GM19468 (cell line): ENCODE measurements around the gene PTPRE.

ENCODE experiments used
- ATAC-seq: cut with Tn5 transposase; IDR thresholded peaks from one replicate; pipeline ENCODE4 v1.9.1; 2021; ENCODE audit warnings: mild to moderate bottlenecking, moderate library complexity, moderate number of reproducible peaks; ENCODE audit not compliant: unreplicated experiment; ENCODE audit errors: extremely low read depth

PTPRE gene

DNA sequence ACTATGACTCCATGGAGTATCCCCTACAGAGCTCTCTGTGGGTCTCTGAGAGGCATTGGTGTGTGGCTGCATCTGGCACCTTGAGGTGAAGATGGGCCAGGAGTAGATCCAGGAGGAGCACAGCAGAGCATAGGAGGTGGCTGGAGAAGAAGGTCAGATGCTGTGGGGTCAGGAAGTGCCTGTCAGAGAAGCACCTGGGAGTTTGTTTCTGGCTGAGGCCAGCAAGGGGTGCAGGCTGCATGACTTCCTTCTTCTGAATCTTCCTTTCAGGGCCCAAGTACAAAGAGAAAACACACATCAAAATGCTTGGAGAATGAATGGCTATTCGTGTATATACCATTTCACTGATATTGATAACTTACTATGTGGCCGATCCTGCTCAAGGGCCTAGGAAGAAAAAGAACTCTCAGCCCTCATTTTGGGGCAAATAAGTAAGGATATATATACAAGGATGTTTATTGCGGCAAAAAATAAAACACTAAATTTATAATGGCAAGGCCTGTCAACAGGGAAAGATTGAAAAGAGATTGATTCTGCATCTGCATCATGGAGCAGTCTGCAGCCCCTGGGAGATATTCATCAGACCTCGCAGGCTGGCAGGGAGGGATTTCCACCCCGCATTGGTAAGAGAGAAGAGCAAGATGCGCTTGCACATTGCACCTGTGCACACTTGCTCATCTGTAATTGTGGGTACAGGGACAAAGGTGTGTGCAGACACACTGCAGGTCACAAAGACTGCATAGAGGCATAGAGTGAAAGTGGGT, 39.2 kb downstream of the PTPRE start:
- no peak for ATAC-seq

- ATAC-seq: no peak
These were observed 40.3 kb downstream of the PTPRE start for GRCh38 chr10:127947211-127947610.

DNA sequence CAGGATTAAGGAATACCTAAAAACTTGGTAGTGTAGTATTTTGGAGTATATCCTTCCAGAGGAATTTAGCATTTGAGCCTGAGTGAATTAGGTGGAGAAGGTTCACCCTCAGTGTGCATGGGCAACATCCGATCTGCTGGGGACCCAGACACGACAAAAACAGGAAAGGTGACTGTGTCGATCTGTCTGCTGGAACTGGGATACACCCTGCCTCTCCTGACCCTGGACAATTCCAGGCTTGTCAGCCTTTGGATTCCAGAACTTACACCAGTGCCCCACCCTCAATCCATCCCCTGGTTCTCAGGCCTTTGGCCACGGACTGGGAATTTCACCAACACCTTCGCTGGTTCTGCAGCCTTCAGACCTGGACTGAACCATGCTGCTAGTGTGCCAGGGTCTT, 41.9 kb downstream of the PTPRE start:
- no peak for ATAC-seq

DNA sequence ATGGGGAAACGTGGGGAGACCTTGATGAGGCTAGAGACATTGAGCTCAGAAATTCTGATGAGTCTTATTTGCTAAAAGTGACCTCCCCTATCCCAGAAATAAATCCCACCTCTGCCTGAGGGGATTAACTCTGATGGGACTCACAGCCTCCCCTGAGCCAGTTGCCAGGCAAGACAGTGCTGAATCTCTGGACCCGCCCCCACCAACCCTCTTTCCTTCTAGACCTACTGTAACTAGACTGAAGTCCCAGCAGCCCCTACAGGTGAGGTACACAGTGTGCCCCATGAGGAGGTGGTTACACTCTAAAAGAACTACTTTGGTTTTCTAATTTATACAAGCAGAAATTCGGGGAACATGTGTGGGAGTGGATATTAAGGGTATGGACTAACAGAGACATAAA, 42.9 kb downstream of the PTPRE start:
- no peak for ATAC-seq

DNA sequence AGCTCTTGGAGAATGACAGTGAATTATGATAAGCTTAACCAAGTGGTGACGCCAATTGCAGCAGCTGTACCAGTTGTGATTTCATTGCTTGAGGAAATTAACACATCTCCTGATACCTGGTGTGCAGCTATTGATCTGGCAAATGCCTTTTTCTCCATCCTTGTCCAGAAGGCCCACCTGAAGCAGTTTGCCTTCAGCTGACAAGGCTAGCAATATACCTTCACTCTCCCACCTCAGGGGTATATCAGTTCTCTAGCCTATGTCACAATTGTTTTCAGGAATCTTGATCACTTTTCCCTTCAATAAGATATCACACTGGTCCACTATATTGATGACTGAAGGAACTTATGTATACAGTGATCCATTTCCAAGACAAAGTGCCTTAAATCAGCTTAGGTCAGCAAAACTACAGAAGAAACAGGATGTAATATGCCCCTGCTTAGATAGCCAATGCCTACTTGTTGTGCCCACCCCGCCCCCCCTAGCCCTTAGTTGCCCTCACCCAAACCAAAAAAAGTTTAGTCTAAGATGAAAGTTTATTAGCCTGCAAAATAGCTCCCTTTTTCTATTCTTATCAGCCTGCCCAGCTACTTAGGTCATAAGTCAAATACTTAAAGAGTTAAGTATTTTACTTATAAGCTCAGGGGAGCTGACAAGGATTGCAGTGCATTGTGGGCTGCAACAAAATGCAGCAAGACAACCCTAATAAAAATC, 45.1 kb downstream of the PTPRE start:
- no peak for ATAC-seq

GRCh38 chr10:127952575-127952869, 45.6 kb downstream of the PTPRE start:
- no peak for ATAC-seq

DNA sequence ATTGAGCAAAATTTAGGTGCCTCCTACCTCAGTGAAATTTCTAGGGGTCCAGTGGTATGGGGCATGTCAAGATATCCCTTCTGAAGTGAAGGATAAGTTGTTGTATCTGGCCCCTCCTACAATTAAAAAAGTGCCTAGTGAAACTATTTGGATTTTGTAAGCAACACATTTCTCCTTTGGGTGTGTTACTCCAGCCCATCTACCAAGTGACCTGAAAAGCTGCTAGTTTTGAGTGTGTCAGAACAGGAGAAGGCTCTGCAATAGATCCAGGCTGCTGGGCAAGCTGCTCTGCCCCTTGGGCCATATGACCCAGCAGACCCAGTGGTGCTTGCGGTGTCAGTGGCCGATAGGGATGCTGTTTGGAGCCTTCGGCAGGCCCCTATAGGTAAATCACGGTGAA, 46.0 kb downstream of the PTPRE start:
- ATAC-seq: no peak

DNA sequence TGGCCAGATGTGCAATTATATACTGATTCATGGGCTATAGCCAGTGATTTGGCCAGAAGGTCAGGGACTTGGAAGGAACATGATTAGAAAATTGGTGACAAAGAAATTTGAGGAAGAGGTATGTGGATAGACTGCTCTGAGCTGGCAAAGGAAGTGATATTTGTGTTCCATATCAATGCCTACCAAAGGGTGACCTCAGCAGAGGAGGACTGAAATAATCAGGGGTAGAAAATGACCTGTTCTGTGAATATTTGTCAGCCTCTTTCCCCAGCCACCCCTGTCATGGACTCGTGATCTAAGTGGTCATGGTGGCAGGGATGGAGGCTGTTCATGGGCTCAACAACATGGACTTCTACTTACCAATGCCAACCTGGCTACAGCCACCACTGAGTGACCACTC, 47.0 kb downstream of the PTPRE start:
- ATAC-seq: no peak

- ATAC-seq: no peak
These were observed 52.5 kb downstream of the PTPRE start for GRCh38 chr10:127959428-127959827.

- ATAC-seq: no peak
These were observed 54.2 kb downstream of the PTPRE start for GRCh38 chr10:127961071-127961470.

- no peak for ATAC-seq
These were observed 55.3 kb downstream of the PTPRE start for GRCh38 chr10:127962205-127962604.

DNA sequence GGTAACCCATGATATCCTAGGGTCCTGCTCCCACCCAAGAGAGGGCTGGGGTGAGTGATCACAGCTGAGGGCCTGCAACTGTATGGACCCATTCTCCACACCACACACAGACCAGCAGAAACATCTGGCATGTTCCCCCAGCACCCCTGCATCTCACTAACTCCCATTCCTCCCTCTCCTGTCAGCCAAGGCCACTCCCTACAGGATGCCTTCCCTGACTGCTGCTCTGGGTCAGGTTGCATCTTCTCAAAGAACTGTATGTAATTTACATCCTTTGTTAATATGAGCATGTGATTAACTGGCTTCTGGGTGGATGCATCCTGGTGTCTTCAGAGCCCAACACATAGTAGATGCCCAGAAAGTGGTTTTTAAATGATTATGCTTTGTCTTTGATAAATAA, 56.2 kb downstream of the PTPRE start:
- ATAC-seq: no peak

GRCh38 chr10:127964621-127965020, 57.7 kb downstream of the PTPRE start:
- no peak for ATAC-seq

DNA sequence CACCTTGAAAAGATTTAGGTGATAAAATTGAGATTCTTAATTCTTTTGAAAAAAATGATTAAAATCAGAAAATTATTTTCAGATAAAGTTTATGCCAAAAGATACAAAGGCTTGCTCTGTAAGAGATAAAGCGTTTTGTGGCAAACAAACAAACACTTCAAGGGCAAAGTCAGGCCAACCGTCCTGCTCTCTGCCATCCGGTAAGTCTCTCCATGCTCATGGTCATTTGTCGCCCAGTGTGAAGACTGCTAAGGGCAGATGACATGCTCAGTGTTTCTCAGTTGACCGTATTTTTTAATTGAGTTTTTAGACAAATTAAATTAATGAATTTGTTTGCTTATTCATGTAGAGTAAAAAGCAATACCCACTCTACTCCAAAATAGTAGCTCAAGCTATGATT, 60.0 kb downstream of the PTPRE start:
- ATAC-seq: no peak

DNA sequence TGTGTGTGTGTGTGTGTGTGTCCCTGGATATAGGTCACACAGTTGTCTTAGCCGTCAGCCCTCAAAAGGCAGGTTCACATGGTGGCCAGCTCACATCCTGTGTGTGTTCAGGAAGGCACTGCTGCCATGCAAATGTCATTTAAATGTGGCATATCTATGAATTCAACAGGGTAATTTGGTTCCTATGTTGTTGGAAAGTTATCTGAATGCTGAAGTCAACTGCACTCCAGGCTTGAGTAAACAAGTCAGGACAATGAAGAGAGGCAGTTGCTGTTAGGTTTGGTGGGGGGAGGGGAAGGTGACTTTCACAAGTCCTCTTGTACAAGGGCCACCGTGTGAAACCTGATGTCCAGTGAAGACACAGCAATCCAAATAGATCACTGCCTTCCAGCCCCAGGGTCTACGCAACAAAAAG, 61.1 kb downstream of the PTPRE start:
- no peak for ATAC-seq

DNA sequence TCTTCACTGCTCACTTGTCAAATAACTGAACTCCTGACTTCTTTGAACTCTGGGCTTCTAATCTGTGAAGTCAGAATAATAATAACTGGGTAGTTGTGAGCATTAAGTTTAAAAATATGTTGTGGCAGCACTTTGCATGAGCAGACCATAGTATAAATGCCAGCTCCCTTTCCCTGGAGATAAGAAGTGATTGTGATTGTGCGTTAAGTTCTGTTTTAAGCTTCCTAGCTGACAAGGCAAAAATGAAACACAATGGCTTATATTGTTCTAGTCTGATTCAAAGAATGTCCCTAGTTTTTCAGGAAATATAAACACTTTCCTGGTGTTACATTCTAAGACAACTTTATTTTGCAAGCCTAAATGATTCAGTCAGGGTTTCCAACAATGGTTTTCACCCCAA, 61.8 kb downstream of the PTPRE start:
- ATAC-seq: no peak

DNA sequence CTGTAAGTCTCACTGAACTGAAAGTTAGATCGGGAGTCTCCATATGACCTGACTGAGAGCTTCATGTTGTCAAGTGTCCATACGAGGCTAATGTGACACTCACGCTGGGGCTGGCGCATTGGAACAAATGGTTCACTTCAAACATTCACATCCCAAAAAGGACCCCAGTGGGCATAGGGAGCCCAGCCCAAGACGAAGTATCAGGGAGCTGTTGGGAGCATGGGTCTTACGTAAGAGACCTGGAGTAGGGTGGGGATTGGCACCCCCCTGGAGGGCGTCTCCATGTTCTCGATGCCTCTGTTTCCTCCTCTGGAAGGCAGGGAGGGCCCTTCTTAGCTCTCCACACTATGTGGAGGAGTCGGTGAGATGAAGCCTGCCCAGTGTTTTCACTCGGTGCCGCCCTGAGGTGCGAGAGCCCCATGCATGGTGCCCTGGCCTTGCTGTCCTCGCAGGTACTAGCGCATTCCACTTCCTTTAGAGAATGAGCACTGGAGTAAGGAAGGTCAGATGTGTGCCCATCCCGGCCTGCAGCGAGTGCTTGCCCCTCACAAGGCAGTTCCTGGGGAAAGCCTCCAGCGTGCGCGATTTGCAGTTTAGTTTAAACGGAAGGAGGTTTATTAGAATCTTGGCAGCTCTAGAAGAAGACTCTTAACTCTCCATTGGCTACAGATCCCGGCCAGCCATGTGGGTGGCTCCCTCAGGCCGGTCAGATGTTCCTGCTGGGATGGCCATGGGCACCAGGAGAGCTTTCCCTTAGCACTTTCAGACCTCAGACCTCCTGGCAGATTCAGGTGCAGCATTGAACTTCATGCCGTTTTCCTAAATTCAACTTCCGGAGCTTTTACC, 64.4 kb downstream of the PTPRE start:
- no peak for ATAC-seq

GRCh38 chr10:127971963-127972615, 65.2 kb downstream of the PTPRE start:
- no peak for ATAC-seq

DNA sequence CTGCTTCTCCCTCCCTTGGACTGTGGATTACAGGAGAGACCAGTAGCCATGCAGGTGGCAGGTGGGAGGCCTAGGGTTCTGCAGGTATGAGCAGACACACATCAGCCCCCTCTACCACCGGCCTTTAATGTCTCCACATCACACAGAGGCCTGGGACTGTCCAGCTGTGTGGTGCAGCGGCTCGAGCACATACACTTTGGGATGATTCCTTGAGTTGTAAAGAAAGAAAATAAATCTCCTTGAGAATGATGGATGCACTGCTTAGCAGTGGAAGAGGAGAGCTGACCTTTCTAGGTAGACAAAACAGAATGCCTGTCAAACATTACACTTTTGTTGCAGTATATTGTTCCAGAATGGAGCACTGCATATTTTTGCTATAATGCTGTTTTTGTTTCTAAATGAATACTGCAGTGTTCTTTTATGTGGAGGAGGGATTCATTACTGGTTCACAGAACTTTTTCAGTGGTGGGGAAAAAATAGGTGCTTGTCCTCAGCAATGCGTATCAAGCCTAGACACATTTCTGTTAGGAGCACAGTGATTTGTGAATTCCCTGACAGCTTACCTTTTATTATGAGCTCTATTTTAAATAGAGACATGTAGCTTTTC, 66.0 kb downstream of the PTPRE start:
- no peak for ATAC-seq

DNA sequence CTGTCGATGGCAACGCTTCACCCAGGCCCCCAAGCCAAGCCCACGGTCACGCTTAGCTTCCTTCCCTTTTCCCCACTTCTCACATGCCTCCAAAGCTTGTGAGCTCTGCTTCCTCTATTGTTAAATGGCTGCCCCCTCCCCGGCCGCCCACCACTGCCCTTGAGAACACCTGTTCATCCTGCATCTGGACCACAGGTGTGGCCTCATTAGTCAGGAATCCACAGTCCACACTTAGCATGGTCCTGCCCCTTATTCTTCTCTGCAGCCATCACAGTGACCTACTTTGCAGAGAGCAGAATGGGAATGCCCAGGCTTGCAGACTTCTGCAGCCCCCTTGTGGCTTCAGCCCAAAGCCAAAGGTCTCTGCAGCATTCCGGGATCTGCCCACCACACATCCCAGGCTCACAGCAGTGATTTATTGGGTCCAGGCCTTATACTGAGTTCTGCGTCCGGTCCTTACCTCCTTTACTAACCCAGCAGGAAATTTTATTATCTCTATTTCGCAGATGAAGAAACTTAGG, 66.9 kb downstream of the PTPRE start:
- no peak for ATAC-seq
